B cell (primary cell): ENCODE data around the gene ZNF423. TPM values are rescaled to one million over a fixed set of nuclear protein-coding genes. Genes with fewer than 3 reads are reported as not detected.

Experiments used
- ATAC-seq: fragments of 200-7000 bp; cut with Tn5 transposase; one replicate; pipeline ENCODE4 v1.10.0; 2021; ENCODE audit warnings: low read depth, mild to moderate bottlenecking, moderate number of reproducible peaks, moderate library complexity
- CTCF ChIA-PET: fragments of 350-600 bp; sonication (Branson Sonifier 250); formaldehyde crosslinking; loops from one replicate; lab custom pipeline; 2021; ENCODE audit warnings: antibody characterized with exemption, inconsistent platforms; lab: Charles Lee
- POLR2A ChIA-PET: fragments of 350-600 bp; sonication (Branson Sonifier 250); formaldehyde crosslinking; loops from one replicate; lab custom pipeline; 2021; ENCODE audit warnings: antibody characterized with exemption; lab: Charles Lee
- DNase-seq: peaks from one replicate; pipeline ENCODE4 v3.0.0; 2013
- H2AFZ ChIP-seq: 2 replicates; pipeline ENCODE4 v1.6.1; 2012; ENCODE audit warnings: mild to moderate bottlenecking, low read depth, low read length; ENCODE audit not compliant: insufficient read depth, poor library complexity, severe bottlenecking
- H3K27ac ChIP-seq, 2 donors: 1 replicate in 1 of 2; 2 replicates in 1 of 2; pipeline ENCODE4 v1.5.1; 2012 to 2013; ENCODE audit warnings: low read length in 2 of 2, mild to moderate bottlenecking in 2 of 2, moderate library complexity in 1 of 2
- H3K27me3 ChIP-seq, 4 experiments: fragments of 200-600 bp in 1 of 4; sonication (generic) in 1 of 4; replicated peaks in 1 of 4; 1 replicate in 2 of 4; 2 replicates in 2 of 4; pipeline versions ENCODE4 v1.6.1 to v1.7.0; 2013 to 2016; ENCODE audit warnings: low read length in 3 of 4, mild to moderate bottlenecking in 2 of 4, mixed read lengths in 1 of 4, moderate library complexity in 1 of 4; ENCODE audit not compliant: insufficient read depth in 4 of 4, control insufficient read depth in 3 of 4; ENCODE audit errors: control extremely low read depth in 1 of 4
- H3K36me3 ChIP-seq, 2 experiments: replicated peaks in 1 of 2; 1 replicate in 1 of 2; 2 replicates in 1 of 2; pipeline versions ENCODE4 v1.6.1 to v1.7.1; 2013; ENCODE audit warnings: low read length in 1 of 2; ENCODE audit not compliant: insufficient read depth in 2 of 2, control insufficient read depth in 1 of 2; ENCODE audit errors: control extremely low read depth in 1 of 2, extremely low read depth in 1 of 2
- H3K4me1 ChIP-seq, 2 donors: fragments of 200-600 bp in 1 of 2; sonication (generic) in 1 of 2; 1 replicate in 1 of 2; 2 replicates in 1 of 2; pipeline versions ENCODE4 v1.5.1 to v1.6.1; 2013 to 2017; ENCODE audit warnings: low read length in 2 of 2; ENCODE audit not compliant: control insufficient read depth in 2 of 2, insufficient read depth in 2 of 2
- H3K4me2 ChIP-seq: replicated peaks from 2 replicates; pipeline ENCODE3; 2012; ENCODE audit warnings: mild to moderate bottlenecking, low read depth, low read length; ENCODE audit not compliant: poor library complexity, severe bottlenecking
- H3K4me3 ChIP-seq, 5 experiments: fragments of 200-600 bp in 1 of 5; sonication (generic) in 1 of 5; 1 replicate in 3 of 5; 2 replicates in 2 of 5; pipeline versions ENCODE4 v1.5.1 to v1.7.0; 2011 to 2016; ENCODE audit warnings: low read length in 4 of 5, mild to moderate bottlenecking in 4 of 5, low read depth in 2 of 5, control low read depth in 1 of 5, moderate library complexity in 1 of 5; ENCODE audit not compliant: insufficient read depth in 1 of 5; ENCODE audit errors: control extremely low read depth in 1 of 5, extremely low read depth in 1 of 5
- H3K79me2 ChIP-seq: fragments of 200-600 bp; sonication (generic); one replicate; pipeline ENCODE4 v1.6.0; 2016; ENCODE audit warnings: low read length; ENCODE audit not compliant: control insufficient read depth, insufficient read depth
- H3K9ac ChIP-seq: fragments of 200-600 bp; sonication (generic); 2 replicates; pipeline ENCODE4 v1.6.1; 2017; ENCODE audit warnings: mild to moderate bottlenecking, low read length, moderate library complexity
- H3K9me3 ChIP-seq, 3 donors: one replicate each; pipeline versions ENCODE4 v1.6.1 to v1.7.1; 2013; ENCODE audit warnings: low read length in 2 of 3; ENCODE audit not compliant: control insufficient read depth in 2 of 3, insufficient read depth in 1 of 3; ENCODE audit errors: control extremely low read depth in 1 of 3
- H4K20me1 ChIP-seq: 2 replicates; pipeline ENCODE4 v1.6.0; 2012; ENCODE audit warnings: mild to moderate bottlenecking, low read length; ENCODE audit not compliant: insufficient read depth, control insufficient read depth, poor library complexity, severe bottlenecking
- H3K27ac Mint-ChIP-seq: one replicate; pipeline ENCODE4 v1.8.0; 2021; ENCODE audit warnings: mixed read lengths
- H3K27me3 Mint-ChIP-seq: one replicate; pipeline ENCODE4 v1.8.0; 2021; ENCODE audit warnings: mixed read lengths
- H3K4me1 Mint-ChIP-seq: one replicate; pipeline ENCODE4 v1.8.0; 2021; ENCODE audit warnings: mixed read lengths
- H3K4me3 Mint-ChIP-seq: one replicate; pipeline ENCODE4 v1.8.0; 2021; ENCODE audit warnings: mixed read lengths
- H3K9me3 Mint-ChIP-seq: one replicate; pipeline ENCODE4 v1.8.0; 2022; ENCODE audit warnings: mixed read lengths; ENCODE audit not compliant: insufficient read depth
- CTCF ChIP-seq: fragments of 200-600 bp; IDR thresholded peaks from one replicate; pipeline ENCODE4 v1.8.0; 2022; ENCODE audit warnings: antibody characterized with exemption, mild to moderate bottlenecking
- EZH2 ChIP-seq: IDR thresholded peaks from 2 replicates; pipeline ENCODE4 v1.6.1; 2012; ENCODE audit warnings: borderline replicate concordance, low read depth, mild to moderate bottlenecking, moderate library complexity, low read length; ENCODE audit not compliant: insufficient read depth, poor library complexity, severe bottlenecking
- WGBS: methylation state at CpG from one replicate; pipeline ENCODE4 v1.1.5; 2013; ENCODE audit warnings: missing lambda C conversion rate; ENCODE audit not compliant: insufficient coverage; 5-methylcytosine and 5-hydroxymethylcytosine counted together
- intact Hi-C: fragments of 100-400 bp; cut with micrococcal nuclease; formaldehyde crosslinking; loops from one replicate; pipeline ENCODE4 v1.10.0; 2022
- polyA plus RNA-seq: library from polyadenylated mRNA; depleted of rRNA; stranded (reverse); fragments of >200 nt; gene quantifications from 2 replicates; pipeline ENCODE4 v1.2.3, GENCODE V29; 2012
- total RNA-seq, 2 donors: library from RNA; stranded (reverse); fragments of 120-200 nt in 1 of 2; gene quantifications; 1 replicate in 1 of 2; 2 replicates in 1 of 2; pipeline versions ENCODE4 v1.2.3 to v1.2.4, GENCODE V29; 2013 to 2022

The ZNF423 gene
- total and polyA plus RNA-seq, 2 donors (not counting 1 experiment from before 2014, with no cell fraction given), result not detected

GRCh38 chr16:49640581-49640980, 215.3 kb downstream of the ZNF423 start:
- Histone ChIP-seq H3K4me3 (no peak overlapping the region), H3K9ac (no peak overlapping the region), H3K27me3 (no peaks in the 10 kb centered on the region), H3K27ac (no peak overlapping the region), H3K9me3 (peaks cover 0 to 9% (median 3%) of the 10 kb centered on the region in 3 donors), H4K20me1 (no peaks in the 10 kb centered on the region), H3K4me1 (peaks cover 0 to 5% of the 10 kb centered on the region in 2 donors), H2AFZ (no peak overlapping the region), H3K4me2 (no peak overlapping the region), H3K79me2 (no peaks in the 10 kb centered on the region), H3K36me3 (no peaks in the 10 kb centered on the region)
- no peak overlapping the region for H3K4me3 Mint-ChIP-seq
- peaks cover 1% of the 10 kb centered on the region for H3K4me1 Mint-ChIP-seq
- DNase-seq, result no peak
- ChIA-PET CTCF (no interaction called here), POLR2A (no interaction called here)
- no peak for TF ChIP-seq EZH2
- ATAC-seq, result no peak
- no peaks in the 10 kb centered on the region for H3K9me3 Mint-ChIP-seq
- H3K27me3 Mint-ChIP-seq, result peaks cover 4% of the 10 kb centered on the region
- no peak overlapping the region for H3K27ac Mint-ChIP-seq
- WGBS, result 27% methylated on average over 15 of the region's 15 CpGs
- intact Hi-C loops, result no loop called here

- Histone ChIP-seq H3K79me2 (no peaks in the 10 kb centered on the region), H2AFZ (no peak overlapping the region), H3K4me2 (no peak overlapping the region), H4K20me1 (no peaks in the 10 kb centered on the region), H3K4me3 (no peak overlapping the region), H3K36me3 (no peaks in the 10 kb centered on the region), H3K27me3 (no peaks in the 10 kb centered on the region), H3K9ac (no peak overlapping the region), H3K9me3 (peaks cover 0 to 9% (median 0%) of the 10 kb centered on the region in 3 donors), H3K4me1 (peaks cover 0 to 5% of the 10 kb centered on the region in 2 donors), H3K27ac (no peak overlapping the region)
- ATAC-seq (no peak), DNase-seq (no peak)
- intact Hi-C loops, result no loop called here
- no peak for TF ChIP-seq EZH2
- no peak for TF ChIP-seq CTCF
- Mint-ChIP-seq H3K27ac (no peak overlapping the region), H3K4me3 (no peak overlapping the region), H3K27me3 (peaks cover 4% of the 10 kb centered on the region), H3K4me1 (peaks cover 1% of the 10 kb centered on the region), H3K9me3 (no peaks in the 10 kb centered on the region)
- POLR2A ChIA-PET, result no interaction called here
- WGBS, result 75% methylated on average over 21 of the region's 22 CpGs
- CTCF ChIA-PET, result no interaction called here
Measured at GRCh38 chr16:49639739-49640431, 216.0 kb downstream of the ZNF423 start.
